ENCODE results near the gene ZFYVE19.

DNA sequence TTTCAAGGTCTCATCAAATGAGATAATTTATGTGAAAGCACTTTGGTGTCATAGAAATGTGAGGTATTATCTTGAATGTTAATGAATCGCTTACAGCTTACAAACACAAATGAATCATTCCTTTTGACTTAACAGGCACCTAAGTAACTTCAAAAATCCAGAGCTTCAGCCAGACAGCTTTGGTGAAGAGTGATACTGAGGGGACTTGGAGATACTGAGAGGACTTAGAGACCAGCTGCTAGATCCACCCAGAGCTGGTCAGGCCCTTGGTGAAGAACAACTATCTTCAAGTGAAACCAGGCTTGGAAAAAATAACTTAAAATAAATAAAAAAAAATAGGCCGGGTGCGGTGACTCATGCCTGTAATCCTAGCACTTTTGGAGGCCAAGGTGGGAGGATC lies 16.2 kb upstream of the ZFYVE19 start:
- TF ChIP-seq CTCF (IDR thresholded peaks at IDR 0.05) (no peak), TCF7L2 (IDR thresholded peaks at IDR 0.05; ENCODE audit: low read depth, low read length) (no peak)

Data from Panc1 (cell line).